Loucy (cell line): ENCODE results near the gene HSPA12B.

Source experiments
- H2AFZ ChIP-seq: fragments of 200-600 bp; sonication (generic); 2 replicates; pipeline ENCODE4 v1.6.0; 2016; ENCODE audit warnings: antibody characterized with exemption, mild to moderate bottlenecking, low read length, moderate library complexity
- H3F3A ChIP-seq: fragments of 200-600 bp; 2 replicates; pipeline ENCODE4 v1.6.0; 2016; ENCODE audit warnings: antibody characterized with exemption, low read depth, mild to moderate bottlenecking
- H3K27me3 ChIP-seq: fragments of 200-600 bp; sonication (generic); 2 replicates; pipeline ENCODE4 v1.6.1; 2014; ENCODE audit warnings: low read length, mild to moderate bottlenecking; ENCODE audit not compliant: insufficient read depth, poor library complexity, severe bottlenecking
- H3K36me3 ChIP-seq: fragments of 200-600 bp; sonication (generic); 2 replicates; pipeline ENCODE4 v1.6.1; 2016; ENCODE audit warnings: low read length; ENCODE audit not compliant: insufficient read depth
- H3K4me1 ChIP-seq: fragments of 200-600 bp; sonication (generic); 2 replicates; pipeline ENCODE4 v1.5.1; 2014; ENCODE audit warnings: low read length, mild to moderate bottlenecking; ENCODE audit not compliant: insufficient read depth, poor library complexity, severe bottlenecking
- H3K4me2 ChIP-seq: fragments of 200-600 bp; sonication (generic); 2 replicates; pipeline ENCODE4 v1.6.0; 2014; ENCODE audit warnings: antibody characterized with exemption, low read length, low read depth, mild to moderate bottlenecking; ENCODE audit not compliant: poor library complexity, severe bottlenecking
- H3K4me3 ChIP-seq: fragments of 200-600 bp; sonication (generic); 2 replicates; pipeline ENCODE4 v1.5.1; 2014; ENCODE audit warnings: low read length, mild to moderate bottlenecking, mixed read lengths; ENCODE audit not compliant: poor library complexity, severe bottlenecking
- H3K79me2 ChIP-seq: fragments of 200-600 bp; sonication (generic); 2 replicates; pipeline ENCODE4 v1.6.1; 2014; ENCODE audit warnings: low read length; ENCODE audit not compliant: insufficient read depth
- H3K9ac ChIP-seq: fragments of 200-600 bp; sonication (generic); 2 replicates; pipeline ENCODE4 v1.6.0; 2014; ENCODE audit warnings: mild to moderate bottlenecking, low read depth, low read length, moderate library complexity; ENCODE audit not compliant: poor library complexity, severe bottlenecking
- H3K9me2 ChIP-seq: fragments of 200-600 bp; sonication (generic); replicated peaks from 2 replicates; pipeline ENCODE4 v1.6.1; 2016; ENCODE audit warnings: low read depth, low read length, mixed read lengths
- H3K9me3 ChIP-seq: fragments of 200-600 bp; sonication (generic); 2 replicates; pipeline ENCODE4 v1.6.1; 2014; ENCODE audit warnings: mild to moderate bottlenecking, antibody characterized with exemption, low read length, low read depth; ENCODE audit not compliant: insufficient read depth
- H4K20me1 ChIP-seq: fragments of 200-600 bp; sonication (generic); 2 replicates; pipeline ENCODE4 v1.6.0; 2014; ENCODE audit warnings: antibody characterized with exemption, low read length, mild to moderate bottlenecking; ENCODE audit not compliant: insufficient read depth, poor library complexity, severe bottlenecking
- EZH2phosphoT487 ChIP-seq: fragments of 200-600 bp; IDR thresholded peaks from 2 replicates; pipeline ENCODE4 v1.6.1; 2018; ENCODE audit warnings: antibody characterized with exemption, mild to moderate bottlenecking, moderate library complexity, borderline replicate concordance
- TF ChIP-seq, protein P1 (sequence below): fragments of 200-600 bp; sonication (generic); conservative IDR thresholded peaks from 2 replicates; pipeline ENCODE4 v1.5.1; 2014; ENCODE audit warnings: mild to moderate bottlenecking, antibody characterized with exemption, low read length

The HSPA12B gene

DNA sequence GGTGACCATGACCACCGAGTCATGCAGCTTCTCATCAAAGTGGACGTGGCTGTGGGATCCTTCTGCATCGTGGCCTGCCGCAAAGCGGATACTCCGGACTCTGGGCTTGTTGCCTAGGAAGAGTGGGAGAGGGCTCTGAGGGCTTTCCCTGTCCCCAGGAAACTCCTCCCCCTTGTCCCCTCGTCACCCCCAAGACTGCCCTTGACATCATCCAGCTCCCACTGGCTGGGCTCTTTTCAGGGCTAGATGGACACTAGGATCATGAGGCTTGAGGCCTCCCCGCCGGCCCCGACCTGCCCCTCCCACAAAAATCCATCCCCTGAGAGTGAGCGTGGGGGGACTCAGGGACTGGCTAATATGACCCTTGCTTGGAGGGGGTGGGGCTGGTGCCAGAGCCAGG, 26.1 kb downstream of the HSPA12B start:
- no peaks in the 10 kb centered on the region for H3K9me3 ChIP-seq
- TF ChIP-seq, protein P1, sequence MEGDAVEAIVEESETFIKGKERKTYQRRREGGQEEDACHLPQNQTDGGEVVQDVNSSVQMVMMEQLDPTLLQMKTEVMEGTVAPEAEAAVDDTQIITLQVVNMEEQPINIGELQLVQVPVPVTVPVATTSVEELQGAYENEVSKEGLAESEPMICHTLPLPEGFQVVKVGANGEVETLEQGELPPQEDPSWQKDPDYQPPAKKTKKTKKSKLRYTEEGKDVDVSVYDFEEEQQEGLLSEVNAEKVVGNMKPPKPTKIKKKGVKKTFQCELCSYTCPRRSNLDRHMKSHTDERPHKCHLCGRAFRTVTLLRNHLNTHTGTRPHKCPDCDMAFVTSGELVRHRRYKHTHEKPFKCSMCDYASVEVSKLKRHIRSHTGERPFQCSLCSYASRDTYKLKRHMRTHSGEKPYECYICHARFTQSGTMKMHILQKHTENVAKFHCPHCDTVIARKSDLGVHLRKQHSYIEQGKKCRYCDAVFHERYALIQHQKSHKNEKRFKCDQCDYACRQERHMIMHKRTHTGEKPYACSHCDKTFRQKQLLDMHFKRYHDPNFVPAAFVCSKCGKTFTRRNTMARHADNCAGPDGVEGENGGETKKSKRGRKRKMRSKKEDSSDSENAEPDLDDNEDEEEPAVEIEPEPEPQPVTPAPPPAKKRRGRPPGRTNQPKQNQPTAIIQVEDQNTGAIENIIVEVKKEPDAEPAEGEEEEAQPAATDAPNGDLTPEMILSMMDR: no peak
- H3K36me3 ChIP-seq: peaks cover 8% of the 10 kb centered on the region; the same call in 1 of the 2 replicates

DNA sequence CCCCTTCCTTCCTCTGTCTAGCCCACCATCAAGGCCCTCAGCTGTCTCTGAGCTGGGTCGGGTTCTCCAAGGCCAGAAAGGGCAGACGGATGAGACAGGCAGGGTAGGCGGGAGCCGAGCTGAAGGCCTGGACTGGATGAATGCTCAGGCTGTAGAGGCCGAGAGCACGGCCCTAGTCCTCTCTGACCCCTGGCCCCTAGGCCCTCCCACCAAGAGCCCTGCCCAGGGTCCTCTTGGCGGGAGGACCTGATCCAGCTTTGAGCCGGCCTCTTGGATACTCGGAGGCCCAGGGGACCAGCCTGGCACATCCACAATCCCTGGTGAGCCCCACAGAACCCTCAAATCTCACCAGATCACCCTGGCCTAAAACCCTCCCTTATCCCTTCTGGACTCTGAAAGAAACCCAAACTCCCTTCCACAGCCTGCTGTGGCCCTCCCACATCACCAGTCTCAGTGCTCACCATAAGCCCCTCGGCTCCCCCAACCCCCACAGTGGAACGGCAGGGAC, 26.9 kb downstream of the HSPA12B start:
- no peak overlapping the region for H2AFZ ChIP-seq
- H3K9ac ChIP-seq: no peak overlapping the region
- H3K36me3 ChIP-seq: peaks cover 8% of the 10 kb centered on the region; the same call in 1 of the 2 replicates
- H3K9me2 ChIP-seq: no peaks in the 10 kb centered on the region
- no peaks in the 10 kb centered on the region for H4K20me1 ChIP-seq
- H3F3A ChIP-seq: no peaks in the 10 kb centered on the region
- H3K9me3 ChIP-seq: no peaks in the 10 kb centered on the region
- H3K4me2 ChIP-seq: no peak overlapping the region
- TF ChIP-seq, protein P1: no peak
- TF ChIP-seq EZH2phosphoT487: no peak
- H3K4me1 ChIP-seq: peaks cover 2% of the 10 kb centered on the region
- no peak overlapping the region for H3K4me3 ChIP-seq
- H3K27me3 ChIP-seq: no peaks in the 10 kb centered on the region
- H3K79me2 ChIP-seq: no peaks in the 10 kb centered on the region

More for the DNA sequence above, 26.1 kb downstream of the HSPA12B start:
- H3K4me3 ChIP-seq: no peak overlapping the region
- H3K9ac ChIP-seq: no peak overlapping the region
- no peaks in the 10 kb centered on the region for H3K79me2 ChIP-seq
- no peaks in the 10 kb centered on the region for H3K27me3 ChIP-seq
- no peaks in the 10 kb centered on the region for H3K9me2 ChIP-seq
- H2AFZ ChIP-seq: no peak overlapping the region
- H3K4me2 ChIP-seq: no peak overlapping the region
- no peaks in the 10 kb centered on the region for H3F3A ChIP-seq
- H4K20me1 ChIP-seq: no peaks in the 10 kb centered on the region
- no peaks in the 10 kb centered on the region for H3K4me1 ChIP-seq

DNA sequence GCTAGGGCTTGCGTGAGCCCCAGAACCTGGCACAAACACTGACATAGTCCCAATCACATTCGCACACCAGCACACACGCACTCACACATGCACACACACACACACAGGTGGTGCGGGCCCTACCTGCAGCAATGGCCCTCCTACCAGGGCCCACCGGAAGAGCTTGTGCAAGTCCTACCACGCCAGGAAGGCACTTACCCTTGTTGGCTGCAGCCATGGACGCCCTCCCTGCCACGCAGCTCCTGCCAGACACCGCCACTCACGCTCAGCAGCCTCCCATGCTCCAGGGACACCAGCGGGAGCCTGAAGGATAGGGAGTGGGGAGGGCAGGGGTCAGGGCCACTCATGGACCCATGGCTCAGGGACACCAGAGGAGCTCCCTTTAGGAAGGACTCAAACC, 27.4 kb downstream of the HSPA12B start:
- no peaks in the 10 kb centered on the region for H3K9me3 ChIP-seq
- H3K36me3 ChIP-seq: peaks cover 8% of the 10 kb centered on the region; the same call in 1 of the 2 replicates
- no peaks in the 10 kb centered on the region for H3K79me2 ChIP-seq
- TF ChIP-seq, protein P1: no peak
- TF ChIP-seq EZH2phosphoT487: no peak
- H3K4me1 ChIP-seq: peaks cover 7% of the 10 kb centered on the region
- no peak overlapping the region for H3K4me3 ChIP-seq
- no peaks in the 10 kb centered on the region for H3K9me2 ChIP-seq
- H3F3A ChIP-seq: no peaks in the 10 kb centered on the region
- no peaks in the 10 kb centered on the region for H4K20me1 ChIP-seq
- no peak overlapping the region for H2AFZ ChIP-seq
- no peak overlapping the region for H3K4me2 ChIP-seq
- H3K27me3 ChIP-seq: no peaks in the 10 kb centered on the region
- H3K9ac ChIP-seq: no peak overlapping the region
